ENCODE measurements around the gene PCP2.
A peak's percentile ranks its signal among the peaks of the same experiment; 100 is the strongest.

PCP2 gene

DNA sequence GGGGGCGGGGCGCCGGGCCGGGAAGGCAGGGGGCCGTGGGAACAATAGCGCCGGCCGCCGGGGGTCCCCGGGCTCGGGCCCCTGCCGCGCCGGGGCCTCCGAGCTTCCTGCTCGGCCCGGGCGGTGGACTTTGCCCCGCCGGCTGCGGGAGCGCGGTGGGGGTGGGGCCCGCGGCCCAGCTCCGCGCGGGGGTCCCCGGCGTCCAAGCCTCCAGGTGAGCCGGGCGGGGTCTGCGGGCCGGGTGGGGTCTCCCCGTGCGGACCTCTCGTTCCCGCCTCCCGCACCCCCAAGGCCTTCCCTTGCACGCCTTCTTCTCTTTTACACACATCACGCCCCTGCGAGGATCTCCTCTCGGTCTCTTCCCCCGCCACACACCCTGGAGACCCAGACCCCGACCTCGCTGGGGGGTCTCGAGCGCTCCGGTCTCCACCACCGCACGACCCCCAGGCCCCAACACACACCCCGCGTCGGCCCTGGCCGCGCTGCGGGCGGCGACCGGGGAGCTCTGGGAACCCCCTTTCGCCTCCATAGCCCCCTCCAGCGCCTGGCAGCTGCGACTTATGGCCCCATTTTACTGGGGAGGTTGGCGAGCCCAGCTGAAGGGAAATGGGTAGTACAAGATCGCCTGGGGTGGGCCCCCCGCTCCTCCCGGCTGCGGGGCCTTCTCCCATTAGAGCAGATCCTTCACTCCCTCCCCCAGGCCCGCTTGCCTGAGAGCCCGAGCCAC lies 37.1 kb downstream of the PCP2 start:
- DNase-seq = no peak

DNA sequence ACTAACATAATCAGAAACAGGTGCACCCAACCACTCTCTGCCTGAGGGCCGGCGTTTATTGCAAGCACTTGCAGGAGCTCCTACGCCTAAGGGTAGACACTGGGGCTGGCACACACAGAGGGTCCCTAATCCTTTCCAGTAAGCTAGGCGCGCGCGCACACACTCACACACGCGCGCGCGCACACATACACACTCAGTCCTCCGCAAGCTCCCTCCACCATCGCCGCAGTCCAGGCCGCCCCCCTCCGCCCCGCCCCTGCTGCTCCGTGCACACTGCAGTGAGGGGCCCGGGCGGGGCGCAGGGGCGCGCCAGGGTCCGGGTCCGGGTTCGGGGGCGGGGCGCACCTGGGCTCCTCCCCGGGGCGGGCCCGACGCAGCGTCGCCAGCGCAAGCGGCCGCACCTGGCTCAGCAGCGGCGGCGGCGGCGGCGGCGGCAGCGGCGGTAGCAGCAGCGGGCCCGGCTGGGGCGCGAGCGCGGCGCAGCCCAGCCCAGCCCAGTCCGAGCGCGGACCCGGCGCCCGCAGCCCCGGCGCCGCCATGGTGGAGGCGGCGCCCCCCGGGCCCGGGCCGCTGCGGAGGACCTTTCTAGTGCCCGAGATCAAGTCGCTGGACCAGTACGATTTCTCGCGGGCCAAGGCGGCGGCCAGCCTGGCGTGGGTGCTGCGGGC lies 37.9 kb downstream of the PCP2 start, which contains the start of gene CAMSAP3:
TSS of gene CAMSAP3 (plus strand) at position 398 of the 668 bp plus-strand sequence. CDS start at position 538, 140 bp downstream.
- peak; percentile 33 to 40 for DNase-seq

DNA sequence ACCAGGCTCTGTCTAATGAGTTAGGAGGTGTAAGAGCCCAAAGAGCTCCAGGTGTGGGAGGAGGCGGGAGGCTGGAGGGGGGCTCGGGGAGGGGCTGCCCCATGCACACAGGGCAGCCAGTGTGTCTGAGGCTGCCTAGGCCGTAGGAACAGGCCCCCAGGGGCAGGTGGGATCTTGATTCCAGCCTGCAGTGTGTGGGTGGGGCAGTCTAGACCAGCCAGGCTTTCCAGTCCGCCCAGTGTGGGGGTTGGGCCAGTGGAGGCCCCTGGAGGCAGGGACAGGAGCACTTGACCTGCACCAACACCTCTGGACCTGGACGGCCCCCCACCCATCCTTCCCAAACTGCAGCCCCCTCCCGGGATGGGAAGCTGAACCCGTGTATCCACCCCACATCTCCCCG lies 43.3 kb downstream of the PCP2 start:
- no peak for DNase-seq

DNA sequence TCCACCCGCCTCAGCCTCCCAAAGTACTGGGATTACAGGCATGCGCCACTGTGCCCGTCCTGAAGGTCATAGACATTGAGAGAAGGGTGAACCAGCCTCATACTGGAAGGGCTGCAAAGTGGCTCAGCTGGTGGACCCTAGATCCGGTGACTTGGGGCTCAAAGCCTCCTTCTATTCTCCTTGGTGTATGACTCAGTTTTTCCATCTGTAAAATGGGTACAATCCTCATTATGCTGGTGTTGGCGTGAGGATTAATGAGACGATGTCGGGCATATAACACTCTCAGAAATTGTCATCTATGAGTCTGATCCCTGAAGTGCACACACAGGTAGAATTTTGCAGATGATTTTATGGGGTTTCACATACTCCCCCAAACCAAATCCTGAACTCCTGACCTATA lies 43.7 kb downstream of the PCP2 start:
- DNase-seq = no peak

DNA sequence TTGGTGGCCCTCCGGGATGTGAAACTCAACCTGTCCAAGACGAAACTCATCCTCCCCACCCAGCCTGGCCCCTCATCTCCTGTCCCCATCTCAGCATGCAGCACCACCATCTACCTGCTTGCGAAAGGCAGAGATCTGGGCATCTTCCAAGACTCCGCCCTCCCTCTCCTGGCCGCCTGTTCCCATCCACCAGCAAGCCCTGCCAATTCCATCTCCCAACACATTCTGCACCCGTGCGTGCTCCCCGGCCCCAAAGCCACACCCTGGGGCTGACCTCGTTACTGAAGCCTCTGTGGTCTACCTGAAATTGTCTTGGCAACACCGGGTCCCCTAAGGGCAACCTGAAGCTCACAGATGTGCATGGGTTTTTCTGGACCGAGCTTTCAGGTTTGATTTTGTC lies 51.1 kb downstream of the PCP2 start:
- no peak for DNase-seq

Data from CD4-positive, alpha-beta T cell treated with Interleukin-4 for 1 hour (primary cell).